SU-DHL-6 (cell line): Measurements from ENCODE around the gene PLAC8L1.

Experiments
- H2AFZ ChIP-seq: fragments of 200-600 bp; sonication (generic); 2 replicates; pipeline ENCODE4 v1.6.1; 2014; ENCODE audit warnings: low read depth, mild to moderate bottlenecking, moderate library complexity, mixed read lengths, antibody characterized with exemption, low read length; ENCODE audit not compliant: severe bottlenecking
- H3F3A ChIP-seq: fragments of 200-600 bp; shearing (Covaris generic); 2 replicates; pipeline ENCODE4 v1.6.0; 2016; ENCODE audit warnings: antibody characterized with exemption, mild to moderate bottlenecking; ENCODE audit not compliant: insufficient read depth
- H3K27ac ChIP-seq: fragments of 200-600 bp; sonication (generic); 2 replicates; pipeline ENCODE4 v1.5.1; 2016; ENCODE audit warnings: low read depth, mild to moderate bottlenecking, low read length, moderate library complexity, mixed read lengths
- H3K27me3 ChIP-seq: fragments of 200-600 bp; sonication (generic), shearing (Covaris generic); 2 replicates; pipeline ENCODE4 v1.6.0; 2014; ENCODE audit warnings: mild to moderate bottlenecking, low read length
- H3K36me3 ChIP-seq: fragments of 200-600 bp; sonication (generic); 2 replicates; pipeline ENCODE4 v1.6.1; 2014; ENCODE audit warnings: mild to moderate bottlenecking, low read length, mixed read lengths
- H3K4me2 ChIP-seq: fragments of 300-600, 200-600 bp; shearing (Covaris generic), sonication (generic); 2 replicates; pipeline ENCODE4 v1.6.0; 2014; ENCODE audit warnings: low read length, low read depth, mild to moderate bottlenecking; ENCODE audit not compliant: poor library complexity, severe bottlenecking
- H3K4me3 ChIP-seq: fragments of 200-600 bp; sonication (generic); 2 replicates; pipeline ENCODE4 v1.5.1; 2014; ENCODE audit warnings: antibody characterized with exemption, low read length, mild to moderate bottlenecking, mixed read lengths; ENCODE audit not compliant: insufficient read depth, poor library complexity, severe bottlenecking
- H3K79me2 ChIP-seq: fragments of 200-600 bp; sonication (generic); 2 replicates; pipeline ENCODE4 v1.6.1; 2014; ENCODE audit warnings: mild to moderate bottlenecking, low read length, moderate library complexity; ENCODE audit not compliant: insufficient read depth
- H3K9ac ChIP-seq: fragments of 200-600 bp; sonication (generic); 2 replicates; pipeline ENCODE4 v1.7.0; 2014; ENCODE audit warnings: mild to moderate bottlenecking, low read length
- H3K9me2 ChIP-seq: fragments of 200-600 bp; sonication (generic); replicated peaks from 2 replicates; pipeline ENCODE4 v1.6.1; 2014; ENCODE audit warnings: low read length; ENCODE audit not compliant: insufficient read depth
- H3K9me3 ChIP-seq: fragments of 200-600 bp; sonication (generic); 2 replicates; pipeline ENCODE4 v1.6.1; 2014; ENCODE audit warnings: low read length, mixed read lengths; ENCODE audit not compliant: insufficient read depth
- H4K20me1 ChIP-seq: fragments of 200-600 bp; sonication (generic); 2 replicates; pipeline ENCODE4 v1.6.1; 2014; ENCODE audit warnings: low read depth, mild to moderate bottlenecking, antibody characterized with exemption, low read length, moderate library complexity, mixed read lengths
- EZH2phosphoT487 ChIP-seq: fragments of 200-600 bp; sonication (generic), shearing (Covaris generic); conservative IDR thresholded peaks from 2 replicates; pipeline ENCODE4 v1.6.1; 2018; ENCODE audit warnings: mild to moderate bottlenecking, antibody characterized with exemption, low read length, moderate library complexity, mixed read lengths
- TF ChIP-seq, protein P1 (sequence below): fragments of 200-600 bp; sonication (generic); IDR thresholded peaks from one replicate; pipeline ENCODE4 v1.5.1; 2017; ENCODE audit warnings: antibody characterized with exemption, mild to moderate bottlenecking, low read length, moderate library complexity; ENCODE audit not compliant: insufficient read depth, poor library complexity, severe bottlenecking

Gene PLAC8L1

DNA sequence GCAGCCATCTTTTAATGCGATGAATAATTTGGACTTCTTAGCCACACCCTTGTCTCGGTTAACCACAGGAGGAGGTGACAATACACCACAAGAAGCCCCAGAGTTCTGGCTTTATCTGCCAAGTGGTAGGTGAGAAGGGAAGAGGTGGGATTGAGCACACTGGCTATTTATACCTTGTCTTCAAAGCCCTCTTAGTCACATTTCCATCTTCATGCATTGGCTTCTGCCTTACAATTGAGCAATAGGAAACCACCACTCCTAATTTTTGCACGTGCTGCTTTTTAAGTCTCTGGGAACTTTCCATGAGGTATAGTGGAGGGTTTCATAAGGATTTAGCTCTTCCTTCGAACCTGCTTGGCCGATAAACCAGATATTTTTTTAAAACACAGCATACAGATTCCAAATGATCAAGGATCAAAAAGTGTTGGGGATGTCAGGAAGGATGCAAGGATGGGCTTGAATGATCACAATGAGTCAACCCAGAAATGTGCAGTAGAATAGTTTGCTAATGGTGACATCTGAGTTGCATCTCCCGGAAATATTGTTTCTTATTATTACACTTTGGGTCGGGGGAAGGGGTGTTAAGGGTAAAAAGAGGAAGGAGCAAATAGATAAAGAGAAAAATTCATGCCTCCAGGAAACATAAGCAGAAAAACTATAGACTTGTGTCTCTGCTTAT, 25.5 kb downstream of the PLAC8L1 start:
- Histone ChIP-seq H4K20me1 (no peaks in the 10 kb centered on the region), H3K27me3 (no peaks in the 10 kb centered on the region), H3K4me3 (no peak overlapping the region), H3K27ac (no peak overlapping the region), H3K4me2 (no peak overlapping the region), H3K9me2 (no peaks in the 10 kb centered on the region), H3K36me3 (no peaks in the 10 kb centered on the region), H2AFZ (no peak overlapping the region), H3F3A (no peaks in the 10 kb centered on the region), H3K9ac (no peak overlapping the region), H3K79me2 (no peaks in the 10 kb centered on the region), H3K9me3 (no peaks in the 10 kb centered on the region)
- TF ChIP-seq, protein P1, sequence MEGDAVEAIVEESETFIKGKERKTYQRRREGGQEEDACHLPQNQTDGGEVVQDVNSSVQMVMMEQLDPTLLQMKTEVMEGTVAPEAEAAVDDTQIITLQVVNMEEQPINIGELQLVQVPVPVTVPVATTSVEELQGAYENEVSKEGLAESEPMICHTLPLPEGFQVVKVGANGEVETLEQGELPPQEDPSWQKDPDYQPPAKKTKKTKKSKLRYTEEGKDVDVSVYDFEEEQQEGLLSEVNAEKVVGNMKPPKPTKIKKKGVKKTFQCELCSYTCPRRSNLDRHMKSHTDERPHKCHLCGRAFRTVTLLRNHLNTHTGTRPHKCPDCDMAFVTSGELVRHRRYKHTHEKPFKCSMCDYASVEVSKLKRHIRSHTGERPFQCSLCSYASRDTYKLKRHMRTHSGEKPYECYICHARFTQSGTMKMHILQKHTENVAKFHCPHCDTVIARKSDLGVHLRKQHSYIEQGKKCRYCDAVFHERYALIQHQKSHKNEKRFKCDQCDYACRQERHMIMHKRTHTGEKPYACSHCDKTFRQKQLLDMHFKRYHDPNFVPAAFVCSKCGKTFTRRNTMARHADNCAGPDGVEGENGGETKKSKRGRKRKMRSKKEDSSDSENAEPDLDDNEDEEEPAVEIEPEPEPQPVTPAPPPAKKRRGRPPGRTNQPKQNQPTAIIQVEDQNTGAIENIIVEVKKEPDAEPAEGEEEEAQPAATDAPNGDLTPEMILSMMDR, result no peak
- TF ChIP-seq EZH2phosphoT487, result no peak

GRCh38 chr5:146078566-146078965, 26.8 kb downstream of the PLAC8L1 start:
- no peak for TF ChIP-seq EZH2phosphoT487
- TF ChIP-seq, protein P1, result no peak
- no peaks in the 10 kb centered on the region for H3K9me3 ChIP-seq
- no peaks in the 10 kb centered on the region for H3K9me2 ChIP-seq
- H3K9ac ChIP-seq, result no peak overlapping the region
- no peak overlapping the region for H3K4me2 ChIP-seq
- H3K4me3 ChIP-seq, result no peak overlapping the region
- H3K27me3 ChIP-seq, result no peaks in the 10 kb centered on the region
- H4K20me1 ChIP-seq, result no peaks in the 10 kb centered on the region
- H3F3A ChIP-seq, result no peaks in the 10 kb centered on the region
- no peaks in the 10 kb centered on the region for H3K36me3 ChIP-seq
- H2AFZ ChIP-seq, result no peak overlapping the region
- H3K79me2 ChIP-seq, result no peaks in the 10 kb centered on the region
- no peak overlapping the region for H3K27ac ChIP-seq

GRCh38 chr5:146076455-146076854, 28.9 kb downstream of the PLAC8L1 start:
- TF ChIP-seq EZH2phosphoT487, result no peak
- H3K9ac ChIP-seq, result no peak overlapping the region
- H4K20me1 ChIP-seq, result no peaks in the 10 kb centered on the region
- H3K27ac ChIP-seq, result no peak overlapping the region
- no peaks in the 10 kb centered on the region for H3K79me2 ChIP-seq
- H3F3A ChIP-seq, result no peaks in the 10 kb centered on the region
- H3K27me3 ChIP-seq, result no peaks in the 10 kb centered on the region
- H3K36me3 ChIP-seq, result no peaks in the 10 kb centered on the region
- H3K4me3 ChIP-seq, result no peak overlapping the region
- no peaks in the 10 kb centered on the region for H3K9me2 ChIP-seq
- H3K4me2 ChIP-seq, result no peak overlapping the region
- H2AFZ ChIP-seq, result no peak overlapping the region
- H3K9me3 ChIP-seq, result no peaks in the 10 kb centered on the region

- H3K27ac ChIP-seq, result no peak overlapping the region
- no peaks in the 10 kb centered on the region for H3K36me3 ChIP-seq
- no peaks in the 10 kb centered on the region for H3K27me3 ChIP-seq
- no peak overlapping the region for H2AFZ ChIP-seq
- H3F3A ChIP-seq, result no peaks in the 10 kb centered on the region
- H3K79me2 ChIP-seq, result no peaks in the 10 kb centered on the region
- H4K20me1 ChIP-seq, result no peaks in the 10 kb centered on the region
- no peaks in the 10 kb centered on the region for H3K9me2 ChIP-seq
- H3K9me3 ChIP-seq, result no peaks in the 10 kb centered on the region
- H3K4me2 ChIP-seq, result no peak overlapping the region
- no peak overlapping the region for H3K4me3 ChIP-seq
- H3K9ac ChIP-seq, result no peak overlapping the region
- TF ChIP-seq, protein P1, result no peak
- TF ChIP-seq EZH2phosphoT487, result no peak
These were observed 29.3 kb downstream of the PLAC8L1 start for GRCh38 chr5:146076028-146076427.
